ENCODE data around the gene CDKN1C.

DNA sequence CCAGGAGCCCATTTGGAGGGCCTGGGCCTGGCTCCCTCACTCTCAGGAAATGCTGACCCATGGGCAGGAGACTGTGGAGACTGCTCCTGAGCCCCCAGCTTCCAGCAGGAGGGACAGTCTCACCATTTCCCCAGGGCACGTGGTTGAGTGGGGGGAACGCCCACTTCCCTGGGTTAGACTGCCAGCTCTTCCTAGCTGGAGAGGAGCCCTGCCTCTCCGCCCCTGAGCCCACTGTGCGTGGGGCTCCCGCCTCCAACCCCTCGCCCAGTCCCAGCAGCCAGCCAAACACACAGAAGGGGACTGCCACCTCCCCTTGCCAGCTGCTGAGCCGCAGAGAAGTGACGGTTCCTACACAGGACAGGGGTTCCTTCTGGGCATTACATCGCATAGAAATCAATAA lies 37.1 kb downstream of the CDKN1C start:
- TF ChIP-seq, protein P1, sequence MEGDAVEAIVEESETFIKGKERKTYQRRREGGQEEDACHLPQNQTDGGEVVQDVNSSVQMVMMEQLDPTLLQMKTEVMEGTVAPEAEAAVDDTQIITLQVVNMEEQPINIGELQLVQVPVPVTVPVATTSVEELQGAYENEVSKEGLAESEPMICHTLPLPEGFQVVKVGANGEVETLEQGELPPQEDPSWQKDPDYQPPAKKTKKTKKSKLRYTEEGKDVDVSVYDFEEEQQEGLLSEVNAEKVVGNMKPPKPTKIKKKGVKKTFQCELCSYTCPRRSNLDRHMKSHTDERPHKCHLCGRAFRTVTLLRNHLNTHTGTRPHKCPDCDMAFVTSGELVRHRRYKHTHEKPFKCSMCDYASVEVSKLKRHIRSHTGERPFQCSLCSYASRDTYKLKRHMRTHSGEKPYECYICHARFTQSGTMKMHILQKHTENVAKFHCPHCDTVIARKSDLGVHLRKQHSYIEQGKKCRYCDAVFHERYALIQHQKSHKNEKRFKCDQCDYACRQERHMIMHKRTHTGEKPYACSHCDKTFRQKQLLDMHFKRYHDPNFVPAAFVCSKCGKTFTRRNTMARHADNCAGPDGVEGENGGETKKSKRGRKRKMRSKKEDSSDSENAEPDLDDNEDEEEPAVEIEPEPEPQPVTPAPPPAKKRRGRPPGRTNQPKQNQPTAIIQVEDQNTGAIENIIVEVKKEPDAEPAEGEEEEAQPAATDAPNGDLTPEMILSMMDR (IDR thresholded peaks at IDR 0.05): no peak
- TF ChIP-seq POLR2A (IDR thresholded peaks at IDR 0.05) (no peak), EP300 (IDR thresholded peaks at IDR 0.05) (no peak), POLR2AphosphoS5 (IDR thresholded peaks at IDR 0.05) (no peak)
